ENCODE data around the gene EXOC3.

The EXOC3 gene

DNA sequence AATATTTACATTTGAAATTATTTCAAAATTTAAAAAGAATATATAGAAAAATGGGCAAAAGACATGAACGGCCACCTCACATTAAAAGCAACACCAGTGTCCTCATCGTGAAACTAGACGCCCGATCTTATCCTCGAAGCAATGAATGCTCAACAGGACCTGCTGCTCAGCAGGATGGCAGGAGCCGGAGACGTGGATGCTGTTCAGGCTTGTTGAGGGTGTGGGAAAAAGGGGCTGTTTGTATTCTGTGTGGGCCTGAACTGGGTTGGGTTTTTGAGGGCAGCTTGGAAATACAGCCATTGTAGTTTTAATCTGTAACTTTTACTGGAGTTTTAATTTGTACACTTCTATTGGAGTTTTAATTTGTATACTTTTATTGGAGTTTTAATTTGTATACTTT, 20.3 kb downstream of the EXOC3 start:
- TF ChIP-seq, protein P1, sequence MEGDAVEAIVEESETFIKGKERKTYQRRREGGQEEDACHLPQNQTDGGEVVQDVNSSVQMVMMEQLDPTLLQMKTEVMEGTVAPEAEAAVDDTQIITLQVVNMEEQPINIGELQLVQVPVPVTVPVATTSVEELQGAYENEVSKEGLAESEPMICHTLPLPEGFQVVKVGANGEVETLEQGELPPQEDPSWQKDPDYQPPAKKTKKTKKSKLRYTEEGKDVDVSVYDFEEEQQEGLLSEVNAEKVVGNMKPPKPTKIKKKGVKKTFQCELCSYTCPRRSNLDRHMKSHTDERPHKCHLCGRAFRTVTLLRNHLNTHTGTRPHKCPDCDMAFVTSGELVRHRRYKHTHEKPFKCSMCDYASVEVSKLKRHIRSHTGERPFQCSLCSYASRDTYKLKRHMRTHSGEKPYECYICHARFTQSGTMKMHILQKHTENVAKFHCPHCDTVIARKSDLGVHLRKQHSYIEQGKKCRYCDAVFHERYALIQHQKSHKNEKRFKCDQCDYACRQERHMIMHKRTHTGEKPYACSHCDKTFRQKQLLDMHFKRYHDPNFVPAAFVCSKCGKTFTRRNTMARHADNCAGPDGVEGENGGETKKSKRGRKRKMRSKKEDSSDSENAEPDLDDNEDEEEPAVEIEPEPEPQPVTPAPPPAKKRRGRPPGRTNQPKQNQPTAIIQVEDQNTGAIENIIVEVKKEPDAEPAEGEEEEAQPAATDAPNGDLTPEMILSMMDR (IDR thresholded peaks at IDR 0.05): no peak

DNA sequence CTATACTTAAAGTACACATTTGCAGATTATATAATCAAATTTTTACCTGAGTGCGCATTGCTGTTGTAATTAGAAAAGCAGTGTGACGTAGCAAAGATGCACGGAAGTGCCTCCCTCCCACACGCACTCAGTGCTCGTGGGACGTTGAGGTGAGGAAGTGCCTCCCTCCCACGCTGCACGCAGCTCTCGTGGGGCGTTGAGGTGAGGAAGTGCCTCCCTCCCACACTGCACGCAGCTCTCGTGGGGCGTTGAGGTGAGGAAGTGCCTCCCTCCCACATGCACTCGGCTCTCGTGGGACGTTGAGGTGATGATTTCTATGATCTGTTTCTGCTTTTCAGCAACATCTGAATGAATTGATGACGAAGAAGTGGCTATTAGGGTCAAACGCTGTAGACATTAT, 21.0 kb downstream of the EXOC3 start:
- TF ChIP-seq, protein P1 (IDR thresholded peaks at IDR 0.05): no peak

DNA sequence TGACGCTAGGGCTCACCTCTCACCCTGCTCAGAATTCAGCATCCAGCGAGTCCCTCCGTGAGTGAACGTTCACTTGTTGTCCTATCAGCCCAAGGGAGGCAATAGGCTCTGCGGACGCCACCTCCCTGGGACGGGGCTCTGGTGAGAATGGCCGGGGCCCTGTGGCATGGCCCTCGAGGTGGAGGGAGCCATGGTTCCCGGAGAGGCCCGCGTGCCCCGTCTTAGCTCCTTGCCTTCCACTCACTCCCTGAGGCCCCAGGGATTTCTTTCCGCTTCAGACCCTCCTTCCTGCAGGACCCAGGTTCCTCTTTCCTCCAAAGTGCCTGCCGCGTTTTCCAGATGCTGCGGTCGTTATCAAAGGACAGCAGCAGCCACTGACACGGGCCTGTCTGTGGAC, 21.5 kb downstream of the EXOC3 start:
- TF ChIP-seq, protein P1 (IDR thresholded peaks at IDR 0.05): no peak

DNA sequence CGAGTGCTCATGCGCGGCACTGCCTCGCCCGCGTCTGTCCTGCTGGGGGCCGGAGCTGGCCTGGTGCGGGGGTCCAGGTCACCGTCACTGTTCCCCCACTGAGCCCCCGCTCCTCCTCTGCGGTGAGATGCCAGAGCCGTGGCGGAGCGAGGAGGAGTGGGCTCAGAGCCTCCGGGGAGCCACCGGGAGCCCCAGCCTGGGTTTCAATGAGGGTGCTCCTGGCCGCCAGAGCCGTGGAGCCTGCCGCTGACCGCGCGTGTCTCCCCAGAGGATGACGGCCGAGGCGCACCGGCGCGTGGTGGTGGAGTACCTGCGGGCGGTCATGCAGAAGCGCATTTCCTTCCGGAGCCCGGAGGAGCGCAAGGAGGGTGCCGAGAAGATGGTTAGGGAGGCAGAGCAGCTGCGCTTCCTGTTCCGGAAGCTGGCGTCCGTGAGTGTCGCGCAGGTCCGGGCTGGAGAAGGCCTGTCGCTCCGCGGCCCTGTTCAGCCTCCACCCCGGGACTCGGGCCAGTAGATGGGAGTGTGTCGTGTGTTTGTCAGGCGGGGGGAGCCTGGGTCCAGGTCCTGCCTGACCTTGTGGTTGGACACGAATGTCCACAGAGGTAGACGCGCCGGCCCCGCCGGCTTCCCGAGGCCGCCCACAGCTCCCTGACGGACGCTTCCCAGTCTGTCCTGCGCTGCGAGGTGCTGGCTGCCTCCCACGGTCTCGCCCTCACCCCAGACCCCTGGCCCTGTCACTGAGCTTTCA, 22.0 kb downstream of the EXOC3 start:
- TF ChIP-seq, protein P1 (IDR thresholded peaks at IDR 0.05): no peak

DNA sequence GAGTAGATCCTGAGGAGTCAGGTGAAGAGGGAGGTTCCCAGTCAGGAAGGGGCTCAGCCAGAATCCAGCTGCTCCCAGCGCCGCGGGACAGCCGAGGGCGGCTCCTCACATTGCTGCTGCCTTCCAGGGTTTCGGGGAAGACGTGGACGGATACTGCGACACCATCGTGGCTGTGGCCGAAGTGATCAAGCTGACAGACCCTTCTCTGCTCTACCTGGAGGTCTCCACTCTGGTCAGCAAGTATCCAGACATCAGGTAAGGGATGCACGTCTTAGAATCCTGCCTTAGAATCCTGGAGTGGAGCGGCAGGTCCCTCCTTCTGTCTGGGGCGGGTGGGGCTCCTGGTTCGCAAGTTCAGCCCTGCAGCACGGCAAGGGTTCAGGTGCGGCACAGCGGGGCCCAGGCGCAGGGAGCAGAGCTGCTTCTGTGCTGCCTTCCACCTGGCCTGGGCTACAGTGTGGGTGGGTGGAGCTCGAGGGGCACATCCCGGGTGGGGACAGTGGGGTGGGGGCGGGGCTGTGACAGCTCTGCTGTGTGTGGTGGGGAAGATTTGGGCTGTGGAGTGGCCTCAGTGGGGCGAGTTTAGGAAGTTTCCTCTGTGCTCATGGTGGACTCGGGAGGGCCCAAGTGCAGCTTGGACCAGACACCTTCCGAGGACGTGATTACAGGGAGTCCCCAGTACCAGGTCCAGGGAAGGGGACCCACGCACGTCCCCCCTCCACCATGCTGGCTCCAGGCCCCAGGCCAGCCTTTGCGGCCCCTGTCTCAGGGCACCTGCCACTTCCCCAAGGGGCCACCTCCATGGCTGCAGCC, 22.8 kb downstream of the EXOC3 start:
- TF ChIP-seq, protein P1 (IDR thresholded peaks at IDR 0.05): no peak

DNA sequence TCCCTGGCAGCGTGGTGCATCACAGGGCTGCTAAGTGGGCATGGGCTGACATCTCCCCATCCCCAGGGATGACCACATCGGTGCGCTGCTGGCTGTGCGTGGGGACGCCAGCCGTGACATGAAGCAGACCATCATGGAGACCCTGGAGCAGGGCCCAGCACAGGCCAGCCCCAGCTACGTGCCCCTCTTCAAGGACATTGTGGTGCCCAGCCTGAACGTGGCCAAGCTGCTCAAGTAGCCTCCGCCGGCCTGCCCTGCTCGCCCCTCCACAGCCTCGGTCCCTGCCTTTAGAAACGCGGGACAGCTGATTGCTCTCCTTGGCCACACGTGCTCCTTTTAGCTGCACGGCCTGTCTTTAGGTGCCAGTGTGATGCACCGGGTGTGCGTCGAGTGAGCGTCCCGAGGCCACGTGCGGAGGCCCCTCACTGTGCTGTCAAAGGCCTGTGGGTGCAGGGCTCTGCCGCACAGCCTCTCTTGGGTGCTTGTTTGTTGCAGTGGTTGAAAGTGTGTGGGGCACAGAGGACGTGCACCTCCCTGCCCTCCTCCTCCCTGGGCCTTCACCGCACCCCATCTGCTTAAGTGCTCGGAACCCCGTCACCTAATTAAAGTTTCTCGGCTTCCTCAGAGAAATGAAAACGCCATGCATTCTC, 23.8 kb downstream of the EXOC3 start:
- TF ChIP-seq, protein P1 (IDR thresholded peaks at IDR 0.05): no peak

DNA sequence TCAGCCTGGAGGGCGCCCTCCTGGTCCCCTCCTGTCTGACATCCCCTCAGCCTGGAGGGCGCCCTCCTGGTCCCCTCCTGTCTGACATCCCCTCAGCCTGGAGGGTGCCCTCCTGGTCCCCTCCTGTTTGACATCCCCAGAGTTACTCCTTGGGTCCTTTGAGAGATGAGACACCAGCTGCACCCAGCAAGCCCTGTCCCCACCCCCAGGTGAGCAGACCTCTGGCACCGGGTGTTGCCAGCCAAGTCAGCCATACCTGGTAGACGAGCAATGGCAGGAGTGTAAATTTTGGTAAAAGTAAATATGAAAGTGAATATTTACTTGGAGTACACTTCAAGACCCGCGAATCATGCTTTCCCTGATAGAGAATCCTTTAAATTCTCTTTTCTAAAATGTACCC, 25.4 kb downstream of the EXOC3 start:
- TF ChIP-seq, protein P1 (IDR thresholded peaks at IDR 0.05): no peak

Data from LNCAP (cell line).